Esophagus (tissue), 2 donors: ENCODE data around the gene NOTO. TPM values are rescaled to one million over a fixed set of nuclear protein-coding genes. Genes with fewer than 3 reads are reported as not detected.
A peak's percentile ranks its signal among the peaks of the same experiment; 100 is the strongest.

Source experiments
- H3K27ac ChIP-seq, 2 donors: one replicate each; pipeline ENCODE4 v1.5.1; 2013; ENCODE audit warnings: low read depth in 2 of 2, mild to moderate bottlenecking in 2 of 2, inconsistent platforms in 1 of 2, low read length in 1 of 2, moderate library complexity in 1 of 2
- H3K27me3 ChIP-seq, 2 donors: one replicate each; pipeline ENCODE4 v1.6.1; 2013; ENCODE audit warnings: low read length in 2 of 2, control low read depth in 1 of 2, mild to moderate bottlenecking in 1 of 2; ENCODE audit not compliant: insufficient read depth in 2 of 2, control insufficient read depth in 1 of 2
- H3K36me3 ChIP-seq, 2 donors: one replicate each; pipeline ENCODE4 v1.6.1; 2013; ENCODE audit warnings: low read length in 1 of 2; ENCODE audit not compliant: control insufficient read depth in 2 of 2, insufficient read depth in 2 of 2
- H3K4me1 ChIP-seq, 2 donors: one replicate each; pipeline ENCODE4 v1.6.1; 2013; ENCODE audit warnings: low read length in 1 of 2; ENCODE audit not compliant: control insufficient read depth in 2 of 2, insufficient read depth in 2 of 2
- H3K4me3 ChIP-seq, 2 donors: one replicate each; pipeline ENCODE4 v1.5.1; 2013; ENCODE audit warnings: low read length in 2 of 2, mild to moderate bottlenecking in 2 of 2, low read depth in 1 of 2, moderate library complexity in 1 of 2
- H3K9me3 ChIP-seq, 2 donors: one replicate each; pipeline ENCODE4 v1.6.1; 2013; ENCODE audit warnings: mild to moderate bottlenecking in 2 of 2, low read depth in 1 of 2, low read length in 1 of 2, moderate library complexity in 1 of 2; ENCODE audit not compliant: control insufficient read depth in 2 of 2, insufficient read depth in 1 of 2
- WGBS, 2 donors: extraction: QIAGEN DNeasy Blood & Tissue Kit; methylation state at CpG; one replicate each; pipeline ENCODE4 v1.1.7; 2013; 5-methylcytosine and 5-hydroxymethylcytosine counted together
- polyA plus RNA-seq, 2 donors: library from polyadenylated mRNA; stranded (reverse); fragments of 200-250 nt; gene quantifications; one replicate each; pipeline ENCODE4 v1.2.3, GENCODE V29; 2013
- donor health status: healthy with polysubstance abuse.
- donor health status: Bipolar disorder and iron deficiency.

Gene NOTO
- polyA plus RNA-seq, 2 donors = not detected

DNA sequence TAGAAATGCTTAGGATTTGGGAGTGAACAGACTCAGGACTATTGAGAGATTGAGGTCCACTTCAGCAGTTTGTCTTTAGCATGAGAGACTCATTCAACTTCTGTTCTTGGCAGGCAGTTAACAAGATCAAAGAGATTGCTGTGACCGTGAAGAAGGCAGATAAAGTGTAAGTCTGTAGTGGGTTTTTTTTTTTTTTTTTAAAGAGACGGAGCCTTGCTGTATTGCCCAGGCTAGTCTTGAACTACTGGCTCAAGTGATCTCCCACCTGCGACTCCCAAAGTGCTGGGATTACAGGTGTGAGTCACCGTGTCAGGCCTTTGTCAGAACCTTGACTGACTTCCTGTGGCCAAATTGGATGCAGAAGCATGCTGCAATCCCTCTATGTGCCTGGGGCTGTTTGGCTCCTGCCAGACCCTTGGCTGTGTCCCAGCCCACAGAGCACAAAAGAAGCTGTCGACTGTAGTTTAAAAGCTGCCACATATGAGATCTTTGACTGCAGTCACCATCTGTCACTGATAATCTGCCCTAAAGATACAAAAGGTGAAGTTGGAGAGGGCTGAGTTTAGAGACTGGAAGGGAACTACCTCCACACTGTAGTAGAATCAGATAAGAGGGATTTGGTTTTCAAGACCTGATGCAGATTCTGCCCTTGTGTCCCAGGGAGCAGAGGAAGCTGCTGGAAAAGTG is 41.7 kb downstream of the NOTO start:
- no peaks in the 10 kb centered on the region for H3K27me3 ChIP-seq
- WGBS, 2 donors = 33 to 51% methylated on average over 5 of the region's 5 CpGs
- H3K9me3 ChIP-seq = no peaks in the 10 kb centered on the region
- peaks cover 23 to 27% of the 10 kb centered on the region in 2 donors for H3K36me3 ChIP-seq
- H3K27ac ChIP-seq = no peak overlapping the region
- H3K4me1 ChIP-seq = peaks cover 0 to 2% of the 10 kb centered on the region in 2 donors
- no peak overlapping the region for H3K4me3 ChIP-seq

DNA sequence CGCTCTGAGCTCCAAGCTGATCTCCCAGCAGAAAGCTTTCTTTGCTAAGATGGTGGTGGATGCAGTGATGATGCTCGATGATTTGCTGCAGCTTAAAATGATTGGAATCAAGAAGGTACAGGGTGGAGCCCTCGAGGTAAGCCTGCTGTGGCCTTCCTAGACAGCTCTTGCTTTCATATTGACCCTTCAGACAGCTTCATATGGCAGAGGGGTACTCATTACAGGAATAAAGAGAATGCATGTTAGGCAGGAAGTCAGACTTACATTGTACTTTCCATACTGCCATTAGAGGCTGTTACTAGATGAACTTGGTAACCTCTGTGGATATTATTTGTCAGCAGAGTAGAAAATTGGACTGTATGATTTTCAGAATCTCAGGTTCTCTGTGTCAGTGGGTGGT is 42.2 kb downstream of the NOTO start:
- Histone ChIP-seq H3K4me3 (no peak overlapping the region), H3K27me3 (no peaks in the 10 kb centered on the region), H3K27ac (no peak overlapping the region), H3K9me3 (no peaks in the 10 kb centered on the region), H3K4me1 (peaks cover 0 to 2% of the 10 kb centered on the region in 2 donors), H3K36me3 (peaks cover 21 to 27% of the 10 kb centered on the region in 2 donors)
- 74 to 80% methylated on average over 3 of the region's 3 CpGs for WGBS, 2 donors

- Histone ChIP-seq H3K27me3 (no peaks in the 10 kb centered on the region), H3K27ac (no peak overlapping the region), H3K36me3 (peaks cover 23 to 39% of the 10 kb centered on the region in 2 donors), H3K4me3 (no peak overlapping the region), H3K9me3 (no peaks in the 10 kb centered on the region), H3K4me1 (peaks cover 0 to 2% of the 10 kb centered on the region in 2 donors)
- WGBS, 2 donors = 80 to 85% methylated on average over 3 of the region's 3 CpGs
Measured at GRCh38 chr2:73246850-73247249, 44.5 kb downstream of the NOTO start.

GRCh38 chr2:73249636-73250035 is 47.3 kb downstream of the NOTO start:
- Histone ChIP-seq H3K36me3 (peaks cover 27 to 53% of the 10 kb centered on the region in 2 donors), H3K9me3 (no peaks in the 10 kb centered on the region), H3K27me3 (no peaks in the 10 kb centered on the region), H3K27ac (no peak overlapping the region), H3K4me3 (no peak overlapping the region), H3K4me1 (no peaks in the 10 kb centered on the region)
- WGBS, 2 donors = 83 to 87% methylated on average over 9 of the region's 9 CpGs

DNA sequence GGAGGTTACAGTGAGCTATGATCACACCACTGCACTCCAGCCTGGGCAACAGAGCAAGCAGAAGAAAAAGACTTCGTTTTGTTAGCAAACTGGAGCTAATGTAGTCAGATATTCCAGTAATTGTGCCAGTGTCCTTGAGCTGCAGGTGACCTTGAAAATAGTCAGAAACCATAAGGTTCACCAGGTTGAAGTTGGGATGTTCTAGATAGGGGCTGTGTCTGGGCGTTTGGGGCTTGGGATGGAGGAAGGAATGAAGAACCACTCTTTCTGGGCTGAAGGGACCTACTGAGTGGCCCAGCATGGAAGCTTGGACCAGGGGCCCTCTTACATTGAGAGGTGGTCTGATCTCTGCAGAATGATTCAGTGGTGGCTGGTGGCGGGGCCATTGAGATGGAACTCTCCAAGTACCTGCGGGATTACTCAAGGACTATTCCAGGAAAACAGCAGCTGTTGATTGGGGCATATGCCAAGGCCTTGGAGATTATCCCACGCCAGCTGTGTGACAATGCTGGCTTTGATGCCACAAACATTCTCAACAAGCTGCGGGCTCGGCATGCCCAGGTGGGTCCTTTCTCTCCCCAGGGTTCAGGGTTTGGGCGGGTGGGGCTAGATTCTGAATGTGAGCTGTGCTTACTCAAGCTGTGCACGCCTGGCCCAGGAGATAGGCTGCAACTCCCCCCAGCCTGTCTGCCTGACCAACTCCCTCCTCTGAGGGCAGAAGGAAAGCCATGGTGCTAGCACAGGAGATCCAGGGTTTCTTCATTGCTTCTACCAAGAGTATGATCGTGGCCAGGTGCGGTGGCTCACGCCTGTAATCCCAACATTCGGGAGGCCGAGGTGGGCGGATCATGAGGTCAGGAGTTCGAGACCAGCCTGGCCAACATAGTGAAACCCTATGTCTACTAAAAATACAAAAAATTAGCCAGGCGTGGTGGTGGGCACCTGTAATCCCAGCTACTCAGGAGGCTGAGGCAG is 48.8 kb downstream of the NOTO start:
- Histone ChIP-seq H3K36me3 (peaks cover 23 to 49% of the 10 kb centered on the region in 2 donors), H3K27me3 (no peaks in the 10 kb centered on the region), H3K9me3 (no peaks in the 10 kb centered on the region), H3K4me1 (peaks cover 0 to 2% of the 10 kb centered on the region in 2 donors), H3K4me3 (no peak overlapping the region), H3K27ac (no peak overlapping the region)
- WGBS, 2 donors = 82 to 88% methylated on average over 17 of the region's 17 CpGs

DNA sequence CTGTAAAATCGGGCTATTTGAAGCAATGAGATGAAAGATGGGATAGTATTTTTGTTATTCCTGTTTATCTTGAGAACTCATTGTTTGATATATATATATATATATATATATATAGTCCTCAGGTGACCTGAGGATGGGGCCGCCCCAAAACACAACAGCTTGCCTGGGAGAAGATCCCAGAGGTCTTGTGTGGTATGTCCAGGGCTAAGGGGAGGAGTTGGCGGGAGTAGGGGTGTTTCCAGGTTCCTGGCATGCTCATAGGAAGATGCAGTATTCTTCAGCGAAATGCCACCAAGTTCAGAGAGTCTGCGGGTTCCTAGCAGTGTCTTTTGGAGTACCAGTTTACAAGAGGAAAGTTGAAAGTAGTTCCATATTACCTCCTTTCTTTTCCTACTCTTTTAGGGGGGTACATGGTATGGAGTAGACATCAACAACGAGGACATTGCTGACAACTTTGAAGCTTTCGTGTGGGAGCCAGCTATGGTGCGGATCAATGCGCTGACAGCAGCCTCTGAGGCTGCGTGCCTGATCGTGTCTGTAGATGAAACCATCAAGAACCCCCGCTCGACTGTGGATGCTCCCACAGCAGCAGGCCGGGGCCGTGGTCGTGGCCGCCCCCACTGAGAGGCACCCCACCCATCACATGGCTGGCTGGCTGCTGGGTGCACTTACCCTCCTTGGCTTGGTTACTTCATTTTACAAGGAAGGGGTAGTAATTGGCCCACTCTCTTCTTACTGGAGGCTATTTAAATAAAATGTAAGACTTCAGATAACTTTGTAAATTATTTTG is 50.1 kb downstream of the NOTO start:
- Histone ChIP-seq H3K27me3 (no peaks in the 10 kb centered on the region), H3K27ac (no peak overlapping the region), H3K36me3 (peaks cover 23 to 43% of the 10 kb centered on the region in 2 donors), H3K9me3 (no peaks in the 10 kb centered on the region), H3K4me3 (no peak overlapping the region), H3K4me1 (peaks cover 0 to 2% of the 10 kb centered on the region in 2 donors)
- WGBS, 2 donors = 78 to 85% methylated on average over 17 of the region's 17 CpGs

- Histone ChIP-seq H3K4me1 (peaks cover 0 to 2% of the 10 kb centered on the region in 2 donors), H3K27me3 (no peaks in the 10 kb centered on the region), H3K27ac (peak overlapping the region in 1 of 2 donors; percentile 54), H3K4me3 (no peak overlapping the region), H3K9me3 (no peaks in the 10 kb centered on the region), H3K36me3 (peaks cover 15 to 38% of the 10 kb centered on the region in 2 donors)
- 68 to 72% methylated on average over 2 of the region's 2 CpGs for WGBS, 2 donors
Measured at GRCh38 chr2:73253400-73253799, 51.0 kb downstream of the NOTO start.

GRCh38 chr2:73253901-73254300 is 51.5 kb downstream of the NOTO start:
- Histone ChIP-seq H3K27me3 (no peaks in the 10 kb centered on the region), H3K4me3 (no peak overlapping the region), H3K27ac (peak overlapping the region in 1 of 2 donors; percentile 65), H3K36me3 (peaks cover 15 to 35% of the 10 kb centered on the region in 2 donors), H3K9me3 (no peaks in the 10 kb centered on the region), H3K4me1 (peaks cover 0 to 2% of the 10 kb centered on the region in 2 donors)
- WGBS, 2 donors = 80 to 81% methylated on average over 3 of the region's 3 CpGs
